Stimulated activated CD4-positive, alpha-beta T cell treated with anti-CD3 and anti-CD28 coated beads, Interleukin-12 subunit alpha, Interleukin-12 subunit beta, amount 100 ng/mL, for 24 hours (primary cell): ENCODE measurements around the gene DMD.
"Not testable (repeated sequence)": the region's sequence is repeated elsewhere in the genome, so short reads cannot be mapped to it uniquely, and the experiment has no call there.

ENCODE experiments used
- DNase-seq, 2 experiments: peaks; one replicate each; pipeline ENCODE4 v3.0.0-alpha.2; 2020; ENCODE audit warnings: low read depth in 2 of 2

Gene DMD

DNA sequence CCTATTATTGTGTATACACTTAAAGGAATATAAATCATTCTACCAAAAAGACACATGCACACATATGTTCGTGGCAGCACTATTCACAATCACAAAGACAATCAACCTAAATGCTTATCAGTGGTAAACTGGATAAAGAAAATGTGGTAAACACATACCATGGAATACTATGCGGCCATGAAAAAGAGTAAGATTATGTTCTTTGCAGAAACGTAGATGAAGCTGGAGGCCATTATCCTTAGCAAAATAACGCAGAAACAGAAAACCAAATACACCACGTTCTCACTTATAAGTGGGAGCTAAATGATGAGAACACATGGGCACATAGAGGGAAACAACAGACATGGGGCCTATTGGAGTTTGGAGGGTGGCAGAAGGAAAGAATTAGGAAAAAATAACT lies 593.2 kb downstream of the DMD start:
- DNase-seq: no peak

GRCh38 chrX:32614707-32615106 lies 596.6 kb downstream of the DMD start:
- no peak for DNase-seq

DNA sequence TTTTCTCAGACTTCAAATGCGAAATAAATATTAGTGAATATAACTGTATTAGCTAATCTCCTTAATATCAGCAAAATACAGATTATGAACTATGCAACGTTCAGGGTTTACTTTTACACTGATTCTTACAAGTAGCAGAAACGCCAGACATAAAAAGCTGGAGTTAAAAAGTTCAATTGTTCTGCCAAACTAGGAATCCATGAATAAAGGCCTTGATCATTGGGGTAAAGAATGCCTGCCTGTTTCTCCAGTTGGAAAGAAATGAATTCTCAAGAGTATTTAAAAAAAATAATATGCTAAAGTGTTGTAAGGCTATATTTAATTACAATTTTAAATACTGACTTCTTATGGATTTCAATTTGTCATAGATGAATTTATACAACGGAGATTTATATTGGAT lies 612.2 kb downstream of the DMD start:
- no peak for DNase-seq

DNA sequence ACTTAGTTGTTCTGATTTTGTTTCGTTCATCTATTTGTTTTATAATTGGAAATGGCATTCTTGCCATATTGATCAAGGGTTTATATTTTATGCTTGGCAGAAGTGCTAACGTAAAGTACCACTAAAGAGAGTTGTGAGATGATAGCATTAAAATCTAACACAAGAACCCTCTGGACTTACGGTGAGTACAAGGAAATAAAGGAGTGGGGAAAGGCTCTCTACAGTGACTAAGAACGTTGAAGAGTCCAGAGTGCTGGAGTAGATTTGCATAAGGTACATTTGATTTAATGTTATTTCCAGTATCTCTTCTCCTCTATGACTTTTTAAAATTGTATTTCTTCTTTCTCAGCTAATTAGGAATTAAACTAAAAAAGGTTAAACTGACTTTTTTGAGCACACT lies 612.6 kb downstream of the DMD start:
- no peak for DNase-seq

DNA sequence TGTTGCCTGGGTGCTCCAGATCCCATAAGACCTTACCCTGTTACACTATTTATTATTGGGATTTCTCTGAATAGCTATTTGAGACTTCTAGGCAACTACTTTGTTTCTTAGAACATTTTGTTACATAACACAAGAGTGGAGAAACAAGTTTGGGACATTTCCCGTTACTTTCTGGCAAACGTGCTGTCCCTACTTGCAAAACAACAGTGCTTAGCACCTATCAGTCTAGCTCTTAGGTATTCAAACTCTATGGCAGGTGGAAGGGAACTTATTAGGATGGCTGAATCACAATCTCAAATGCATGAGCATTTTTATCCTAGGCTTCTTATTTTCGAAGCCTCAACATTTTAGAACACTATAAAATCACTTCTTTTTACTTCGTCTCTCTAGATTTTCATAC lies 613.6 kb downstream of the DMD start:
- no peak for DNase-seq

GRCh38 chrX:32592786-32593185 lies 618.6 kb downstream of the DMD start:
- DNase-seq: no peak

GRCh38 chrX:32591589-32591988 lies 619.8 kb downstream of the DMD start:
- DNase-seq: no peak

DNA sequence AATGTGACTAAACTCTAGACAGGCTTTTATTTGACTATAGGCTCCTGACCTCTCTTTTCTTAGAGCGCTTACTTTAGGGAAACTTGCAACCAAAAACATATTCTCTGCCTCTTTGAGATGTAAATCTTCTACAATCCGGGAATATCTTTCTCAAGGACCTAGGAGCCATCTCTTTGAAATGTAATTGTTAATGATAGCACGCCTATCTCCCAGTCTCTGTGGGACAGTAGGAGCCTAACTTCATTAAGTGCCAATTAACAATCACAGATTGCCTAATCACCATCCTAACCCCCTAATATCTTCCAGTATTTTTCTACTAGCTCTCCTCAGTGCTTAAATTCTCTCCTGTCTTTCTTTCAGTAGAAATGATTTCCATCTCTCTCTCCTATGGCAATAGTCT lies 628.6 kb downstream of the DMD start:
- DNase-seq: no peak

DNA sequence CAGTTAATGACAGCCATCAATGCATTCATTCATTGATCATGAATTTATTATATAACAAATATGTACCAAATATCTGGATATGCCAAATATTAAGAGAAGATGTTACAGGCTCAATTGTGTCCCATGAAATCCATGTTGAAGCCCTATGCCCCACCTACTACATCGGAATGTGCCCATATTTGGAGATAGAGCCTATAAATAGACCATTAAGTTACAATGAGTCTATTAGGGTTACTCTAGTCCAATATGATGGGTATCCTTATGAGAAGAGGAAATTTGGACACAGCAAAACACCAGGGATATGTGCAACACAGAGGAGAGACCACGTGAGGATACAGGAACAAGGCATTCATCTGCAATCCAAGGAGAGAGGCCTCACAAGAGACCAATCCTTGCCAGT lies 634.5 kb downstream of the DMD start:
- no peak for DNase-seq

GRCh38 chrX:32572644-32573043 lies 638.7 kb downstream of the DMD start:
- no peak for DNase-seq

DNA sequence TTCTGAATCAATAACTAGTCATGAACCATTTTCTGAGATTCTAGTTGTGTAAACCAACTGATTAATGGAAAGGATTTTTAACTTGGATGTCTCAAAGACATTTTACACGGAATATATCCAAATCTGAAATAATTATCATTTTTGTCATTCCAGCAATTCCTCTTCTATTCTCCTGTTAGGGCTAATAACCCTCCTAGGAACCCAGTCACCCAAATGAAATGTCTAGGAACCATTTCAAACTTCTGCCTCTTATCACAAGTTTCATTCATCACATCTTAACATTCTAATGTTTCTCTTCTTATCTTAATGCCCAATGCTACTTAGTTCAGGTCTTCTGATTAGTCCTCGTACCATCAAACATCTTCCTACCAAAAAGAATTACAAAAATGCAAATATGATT lies 639.8 kb downstream of the DMD start:
- DNase-seq: no peak

DNA sequence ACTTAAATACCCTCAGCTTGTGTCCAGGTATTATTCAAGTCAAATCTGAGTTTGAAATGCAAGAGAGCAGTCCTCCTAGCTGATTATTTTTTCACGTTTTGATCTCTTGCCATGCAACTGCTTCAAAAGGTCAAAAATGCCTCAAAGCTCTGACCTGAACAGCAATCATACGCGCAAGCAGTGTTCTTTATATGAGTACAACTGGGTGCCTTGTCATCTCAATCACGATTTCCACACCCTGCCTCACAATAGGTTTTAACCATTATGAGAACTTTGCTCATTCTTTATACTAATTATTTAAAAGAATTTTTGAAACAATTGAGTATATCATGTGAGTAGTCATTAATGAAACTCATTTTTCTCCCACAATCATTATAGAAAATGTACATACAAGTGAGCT lies 649.1 kb downstream of the DMD start:
- no peak for DNase-seq

- DNase-seq: no peak
Measured at GRCh38 chrX:32545101-32545500, 666.2 kb downstream of the DMD start.

- DNase-seq: no peak
Measured at GRCh38 chrX:32538554-32538953, 672.8 kb downstream of the DMD start.

- no peak for DNase-seq
Measured at GRCh38 chrX:32533848-32534247, 677.5 kb downstream of the DMD start.

DNA sequence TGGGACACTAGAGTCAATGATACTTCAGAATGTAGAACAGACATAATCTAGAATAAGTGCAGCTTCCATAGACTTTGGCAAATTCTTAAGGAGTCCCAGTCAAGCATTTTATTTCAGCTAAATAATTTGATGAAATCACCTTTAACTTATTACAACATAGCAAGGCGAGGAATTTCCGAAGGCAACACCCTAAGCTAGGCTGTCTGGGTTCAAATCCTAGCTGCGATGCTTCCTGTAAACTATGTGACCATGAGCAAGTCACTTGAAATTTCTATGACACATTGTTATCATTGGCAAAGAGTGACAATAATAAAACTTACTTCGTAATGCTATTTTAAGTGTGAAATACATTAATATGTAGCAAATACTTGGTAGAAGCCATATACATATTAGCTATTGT lies 679.1 kb downstream of the DMD start:
- no peak for DNase-seq

DNA sequence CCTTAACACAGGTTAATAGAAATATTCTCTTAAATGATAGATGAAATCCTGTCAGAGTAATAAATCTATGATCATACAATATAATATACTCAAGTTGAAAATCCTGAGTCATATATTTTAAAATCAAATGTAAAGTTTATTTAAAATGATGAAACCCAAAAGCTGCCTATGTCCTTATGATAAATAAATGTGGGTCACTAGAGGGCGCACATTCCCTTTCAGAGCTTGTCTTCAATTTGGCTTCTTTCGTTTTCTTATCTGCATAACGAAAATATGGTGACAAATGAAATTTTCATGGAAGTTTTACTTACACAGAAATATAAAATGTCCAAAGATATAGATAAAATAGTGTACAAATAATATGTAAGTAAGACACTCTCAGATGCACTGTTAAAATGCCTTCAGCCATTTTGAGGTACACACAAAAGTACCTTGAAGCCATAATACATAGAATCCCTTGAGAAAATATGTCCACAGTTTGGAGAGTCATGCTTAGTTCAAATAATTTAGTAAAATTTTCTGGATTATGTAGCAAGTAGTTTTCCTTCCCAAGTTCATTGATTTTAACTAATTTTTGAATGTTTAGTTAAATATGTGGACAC lies 680.4 kb downstream of the DMD start:
- DNase-seq: no peak

GRCh38 chrX:32528451-32528850 lies 682.9 kb downstream of the DMD start:
- not testable (repeated sequence) for DNase-seq

- no peak for DNase-seq
Measured at GRCh38 chrX:32525234-32525633, 686.1 kb downstream of the DMD start.

DNA sequence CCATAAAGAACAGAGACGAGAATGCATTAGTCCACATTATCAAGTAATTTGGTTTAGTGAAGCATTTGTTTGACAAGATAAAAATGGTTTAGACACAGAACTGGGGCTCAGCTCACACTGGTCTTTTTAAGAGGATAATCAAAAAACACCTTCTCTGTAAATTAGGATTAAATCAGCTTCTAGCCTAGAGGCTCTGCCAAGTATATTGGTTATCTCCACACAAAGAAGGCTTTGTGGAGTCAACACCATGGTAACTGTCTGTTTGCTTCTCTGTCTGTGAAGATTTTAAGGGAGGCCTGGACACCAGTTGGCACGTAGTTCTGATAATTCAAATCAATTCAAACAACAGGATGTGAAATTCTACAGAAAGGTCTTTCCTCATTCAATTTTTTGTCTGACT lies 687.0 kb downstream of the DMD start:
- no peak for DNase-seq

- DNase-seq: no peak
Measured at GRCh38 chrX:32520789-32521188, 690.6 kb downstream of the DMD start.

GRCh38 chrX:32514986-32515385 lies 696.4 kb downstream of the DMD start:
- DNase-seq: no peak

DNA sequence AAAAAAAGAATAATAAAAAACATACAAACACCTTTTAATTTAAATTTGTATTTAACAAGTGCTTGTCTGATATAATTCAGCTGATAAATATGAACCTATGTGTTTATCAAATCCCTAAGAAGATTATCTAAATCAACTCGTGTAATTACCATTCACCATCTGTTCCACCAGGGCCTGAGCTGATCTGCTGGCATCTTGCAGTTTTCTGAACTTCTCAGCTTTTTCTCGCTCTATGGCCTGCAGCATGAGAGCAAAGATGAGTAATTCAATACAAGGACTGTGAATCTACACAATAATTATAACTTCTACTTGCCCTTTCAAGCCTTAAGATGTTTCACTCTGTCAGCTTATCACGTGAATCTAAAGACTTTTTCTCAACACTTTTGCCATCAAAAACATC lies 709.7 kb downstream of the DMD start:
- DNase-seq: no peak

GRCh38 chrX:32496671-32497070 lies 714.7 kb downstream of the DMD start:
- no peak for DNase-seq

DNA sequence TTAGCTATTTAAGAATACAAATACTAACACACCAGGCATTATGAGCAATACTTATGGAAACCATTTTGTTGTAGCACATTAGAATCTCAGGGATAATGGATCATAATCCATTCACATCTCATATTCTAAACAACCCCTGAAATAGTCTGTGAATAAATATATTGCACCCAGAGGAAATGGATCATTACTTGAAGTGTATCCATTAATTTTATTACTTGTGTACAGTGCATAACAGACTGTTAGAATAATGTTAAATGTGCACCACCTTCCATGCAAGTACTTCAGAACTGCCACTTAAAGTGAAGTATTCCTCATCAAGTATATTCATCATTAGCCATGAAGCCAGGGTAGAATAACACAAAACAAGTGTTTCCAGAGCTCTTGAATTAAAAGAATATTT lies 715.5 kb downstream of the DMD start:
- DNase-seq: no peak
